ENCODE results near the gene RAPGEF1.

The RAPGEF1 gene

DNA sequence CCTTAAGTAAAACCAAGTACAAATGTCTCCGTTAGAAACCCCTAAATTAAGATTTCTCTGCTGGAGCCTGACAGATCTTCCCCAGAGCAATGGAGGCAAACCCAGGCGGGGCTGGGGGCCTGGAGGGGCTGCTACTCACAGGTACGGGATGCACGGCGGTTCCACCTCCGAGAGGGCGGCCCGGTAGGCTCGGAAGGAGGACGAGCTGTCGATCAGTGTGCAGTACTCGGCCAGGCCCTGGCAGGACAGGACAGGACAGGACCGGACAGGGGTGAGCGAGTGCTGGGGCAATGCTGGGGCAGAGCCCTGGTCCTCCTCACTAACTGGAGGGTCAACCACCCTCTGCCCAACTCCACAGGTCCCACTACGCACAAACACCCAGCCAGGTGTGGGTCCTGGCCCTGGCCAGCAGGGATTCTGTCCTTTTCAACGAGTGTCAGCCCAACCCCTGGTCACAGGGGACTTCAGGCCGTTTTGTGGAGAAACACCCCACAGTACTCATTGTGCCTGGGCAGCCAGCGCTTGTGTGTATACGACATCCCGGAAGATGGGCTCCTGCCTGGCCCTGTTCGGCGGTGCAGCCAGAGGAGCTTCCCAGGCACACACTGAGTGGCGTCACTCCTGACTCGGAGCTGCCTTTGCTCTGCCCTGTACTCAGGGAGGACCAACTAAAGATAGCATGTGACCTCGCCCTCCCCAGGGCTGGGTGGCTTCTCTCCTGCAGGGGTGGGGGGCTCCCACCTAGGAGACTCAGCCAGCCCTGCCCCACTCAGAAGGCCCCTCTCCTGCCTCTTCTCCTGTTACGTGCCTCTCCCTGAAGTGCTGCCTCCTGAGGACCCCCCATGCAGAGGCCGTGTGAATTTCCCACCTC, 157.2 kb downstream of the RAPGEF1 start:
- no peak for DNase-seq

DNA sequence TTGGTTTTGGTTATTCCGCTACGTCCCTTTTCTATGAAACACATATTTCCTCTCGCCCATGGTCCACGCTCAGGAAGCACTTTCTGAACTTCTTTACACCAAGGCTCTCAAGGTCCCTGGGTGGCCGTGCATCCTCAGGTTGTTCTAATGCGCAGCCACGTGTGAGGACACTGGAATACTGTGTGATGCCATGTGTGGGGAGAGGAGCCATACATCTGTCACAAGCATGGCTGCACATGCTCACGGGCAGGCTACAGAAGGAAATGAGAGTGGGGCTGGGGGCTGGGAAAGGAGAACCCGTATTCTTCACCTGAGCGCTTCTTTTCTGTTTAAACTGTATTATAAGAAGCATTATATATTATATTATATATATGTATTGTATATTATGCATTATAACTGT, 157.8 kb downstream of the RAPGEF1 start:
- DNase-seq = no peak

GRCh38 chr9:131580358-131580757, 159.5 kb downstream of the RAPGEF1 start:
- DNase-seq = no peak

DNA sequence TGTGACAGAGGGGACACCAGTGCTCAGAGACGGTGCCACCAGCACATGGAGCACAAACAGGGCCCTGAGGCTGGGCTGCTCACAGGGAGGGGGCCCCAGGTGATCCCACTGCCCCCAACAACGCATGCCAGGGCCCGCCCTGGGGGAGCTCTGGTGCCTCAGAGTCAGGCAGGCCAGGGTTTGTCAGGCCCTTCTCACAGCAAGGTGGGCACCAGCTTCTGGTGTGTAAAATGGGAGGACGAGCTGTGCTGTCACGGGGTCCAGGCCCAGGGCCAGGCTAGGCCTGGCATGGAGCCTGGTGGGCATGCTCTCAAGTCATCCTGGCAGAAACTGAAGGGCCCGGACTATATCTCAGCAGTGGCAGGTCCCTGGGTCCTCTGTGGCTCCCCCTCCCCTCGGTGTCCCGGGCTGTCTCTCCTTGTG, 160.1 kb downstream of the RAPGEF1 start:
- no peak for DNase-seq

DNA sequence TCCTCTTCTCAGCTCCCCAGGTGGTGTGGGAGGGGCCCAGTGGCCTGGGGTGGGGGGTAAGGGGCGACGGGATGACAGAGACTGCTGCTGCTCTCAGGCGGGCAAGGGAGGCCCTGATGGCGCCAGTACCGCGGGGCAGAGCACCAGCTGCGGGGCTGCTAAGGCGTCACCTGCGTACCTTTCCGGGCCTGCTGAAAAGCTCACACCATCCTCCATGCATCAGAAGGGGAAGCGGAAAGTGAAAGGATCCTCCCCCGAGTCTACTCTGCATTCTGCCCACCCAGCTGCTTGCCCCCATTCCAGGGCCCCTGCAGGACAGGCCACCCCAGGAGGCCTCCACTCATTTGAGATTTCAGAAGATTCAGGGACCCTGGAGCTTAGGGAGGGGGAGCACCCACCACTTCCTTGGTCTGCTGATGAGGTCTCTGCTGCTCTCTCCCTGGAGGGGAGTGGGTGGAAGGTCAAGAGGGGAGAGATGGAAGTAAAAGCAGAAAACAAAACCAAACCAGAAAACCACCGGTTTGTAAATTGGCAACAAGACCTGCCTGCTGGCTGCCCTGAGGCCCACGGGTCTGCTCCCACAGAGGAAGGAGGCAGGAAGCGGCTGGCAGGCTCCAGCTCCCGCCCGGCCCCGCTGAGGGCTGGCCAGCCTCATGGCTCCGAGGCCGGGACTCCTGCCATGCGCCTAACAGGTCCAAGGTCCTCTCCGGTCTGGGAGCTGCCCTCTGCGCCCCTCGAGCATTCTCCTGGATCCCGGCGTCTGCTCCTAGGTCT, 161.0 kb downstream of the RAPGEF1 start:
- no peak for DNase-seq

- no peak for DNase-seq
Measured at GRCh38 chr9:131578021-131578420, 161.9 kb downstream of the RAPGEF1 start.

- no peak for DNase-seq
Measured at GRCh38 chr9:131577005-131578000, 162.6 kb downstream of the RAPGEF1 start.

DNA sequence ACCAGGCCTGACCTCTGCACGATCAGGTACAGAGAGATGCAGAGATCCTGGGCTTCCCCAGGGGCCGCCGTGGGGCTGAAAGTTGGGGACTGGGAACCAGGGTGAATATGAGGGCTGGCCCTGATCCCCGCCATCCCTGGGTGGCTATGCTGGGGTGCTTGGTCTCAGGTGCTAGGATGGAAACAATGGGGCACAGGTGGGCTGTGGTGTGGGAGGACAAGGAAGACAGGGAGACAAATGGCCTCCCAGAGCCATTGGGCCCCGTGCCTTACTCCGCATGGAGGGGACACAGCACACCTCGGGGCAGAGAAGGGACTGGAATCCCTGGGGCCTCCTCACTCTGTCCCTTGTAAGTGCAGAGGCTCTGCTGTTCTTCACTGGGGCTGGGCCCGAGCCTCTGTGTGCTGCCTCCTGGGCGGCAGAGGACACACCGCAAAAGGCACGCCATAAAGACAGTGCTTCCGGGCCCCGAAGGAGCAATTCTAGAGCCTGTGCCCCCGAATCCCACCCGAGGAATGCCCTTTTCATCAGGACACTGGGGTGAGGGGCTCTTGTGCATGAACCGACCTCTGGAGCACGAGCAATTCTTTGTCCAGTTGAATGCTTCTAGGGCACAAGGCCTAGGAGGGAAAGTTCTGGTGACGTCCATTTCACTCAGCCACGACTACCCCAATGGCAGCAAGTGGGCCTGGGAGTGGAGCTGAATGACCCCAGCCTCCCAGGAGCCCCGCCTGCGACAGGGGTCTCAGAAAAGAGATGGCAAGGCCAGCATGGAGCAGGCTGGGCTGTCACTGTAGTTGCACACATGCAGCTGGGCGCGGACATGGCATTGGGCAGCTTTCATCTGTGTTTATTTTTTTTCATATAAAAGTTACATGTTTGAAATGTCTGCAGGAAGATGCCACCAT, 163.7 kb downstream of the RAPGEF1 start:
- no peak for DNase-seq

DNA sequence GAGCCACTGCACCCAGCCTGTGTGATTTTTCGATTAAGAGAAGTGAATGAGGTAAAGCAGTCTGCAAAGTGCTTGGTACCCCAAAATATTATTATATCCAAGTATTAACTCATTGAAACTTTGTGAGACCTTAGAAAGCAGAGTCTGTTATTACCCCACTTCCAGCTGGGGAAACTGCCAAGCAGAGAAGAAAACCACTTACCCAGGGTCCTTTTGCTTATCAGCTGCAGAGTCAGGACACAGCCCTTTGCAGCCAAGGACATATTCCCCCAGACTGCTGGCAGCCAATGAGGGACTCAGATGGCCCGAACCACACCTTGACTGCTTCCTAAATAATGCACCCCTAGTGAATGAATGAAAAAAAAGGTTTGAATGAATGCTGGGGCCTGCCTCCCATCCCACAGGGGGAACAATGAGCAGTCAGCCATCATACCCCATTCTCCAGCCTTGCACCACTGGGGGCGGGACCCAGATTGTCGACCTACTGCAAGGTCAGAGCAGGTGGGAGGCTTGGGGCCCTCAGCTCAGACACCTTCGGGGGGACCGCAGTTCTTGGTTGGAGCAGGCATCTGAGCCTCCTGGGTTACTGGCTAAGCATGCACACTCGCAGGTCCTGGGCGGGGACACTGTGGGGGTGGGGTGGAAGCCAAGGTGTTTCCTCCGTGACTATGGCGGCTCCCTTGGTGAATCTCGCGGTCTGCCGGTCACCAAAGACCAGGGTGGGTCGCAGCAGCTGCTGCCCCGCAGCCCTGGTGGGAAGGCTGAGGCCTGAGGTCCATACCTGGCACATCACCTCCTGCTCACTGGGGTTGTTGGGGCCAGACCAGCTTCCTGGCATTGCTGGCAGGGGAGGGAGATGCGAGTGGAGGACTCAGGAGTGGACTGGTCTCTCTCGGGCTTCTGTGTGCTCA, 164.9 kb downstream of the RAPGEF1 start:
- no peak for DNase-seq

DNA sequence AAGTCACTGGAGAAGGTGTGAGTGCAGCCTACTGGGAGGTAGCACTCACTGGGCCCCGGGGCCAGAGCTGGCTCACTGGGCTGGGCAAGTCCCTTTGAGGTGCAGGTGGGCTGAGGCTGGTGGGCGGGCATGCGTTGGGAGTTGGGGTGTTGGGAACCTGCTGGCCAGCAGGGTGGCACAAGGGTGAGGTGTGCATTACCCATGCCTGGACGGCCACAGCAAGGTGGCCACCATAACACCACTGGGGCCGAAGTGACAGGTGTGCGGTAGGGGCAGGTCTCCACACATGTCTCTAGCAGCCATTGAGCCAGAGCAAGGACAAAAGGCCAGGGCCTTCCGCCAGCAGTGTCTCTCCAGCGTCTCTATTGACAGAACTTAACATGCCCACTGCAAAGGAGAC, 172.0 kb downstream of the RAPGEF1 start:
- DNase-seq = no peak

DNA sequence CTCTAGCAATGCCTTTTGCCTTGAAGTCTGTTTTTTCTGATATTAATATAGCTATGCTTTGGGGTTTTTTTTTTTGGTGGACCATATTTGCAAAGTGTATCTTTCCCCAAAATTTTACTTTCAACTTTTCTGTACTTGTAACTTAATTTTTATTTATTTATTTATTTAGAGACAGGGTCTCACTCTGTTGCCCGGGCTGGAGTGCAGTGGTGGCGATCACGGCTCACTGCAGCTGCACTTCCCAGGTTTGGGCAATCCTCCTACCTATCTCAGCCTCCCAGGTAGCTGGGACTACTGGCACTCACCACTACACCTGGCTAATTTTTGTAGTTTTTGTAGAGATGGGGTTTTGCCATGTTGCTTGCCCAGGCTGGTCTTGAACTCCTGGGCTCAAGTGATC, 173.7 kb downstream of the RAPGEF1 start:
- DNase-seq = no peak

DNA sequence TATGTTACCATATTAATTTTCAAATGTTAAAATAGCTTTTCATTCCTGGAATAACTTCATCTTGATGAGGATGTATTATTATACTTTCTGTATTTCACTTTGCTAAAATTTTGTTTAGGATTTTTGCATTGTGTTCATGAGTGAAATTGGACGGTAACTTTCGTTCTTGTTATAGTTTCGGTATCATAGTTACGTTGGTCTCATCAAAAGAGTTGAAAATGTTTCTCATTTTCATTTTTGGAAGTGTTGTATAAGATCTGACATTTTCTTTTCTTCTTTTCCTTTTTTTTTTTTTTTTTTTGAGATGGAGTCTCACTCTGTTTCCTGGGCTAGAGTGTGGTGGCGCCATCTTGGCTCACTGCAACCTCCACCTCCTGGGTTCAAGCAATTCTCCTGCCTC, 174.5 kb downstream of the RAPGEF1 start:
- no peak for DNase-seq

DNA sequence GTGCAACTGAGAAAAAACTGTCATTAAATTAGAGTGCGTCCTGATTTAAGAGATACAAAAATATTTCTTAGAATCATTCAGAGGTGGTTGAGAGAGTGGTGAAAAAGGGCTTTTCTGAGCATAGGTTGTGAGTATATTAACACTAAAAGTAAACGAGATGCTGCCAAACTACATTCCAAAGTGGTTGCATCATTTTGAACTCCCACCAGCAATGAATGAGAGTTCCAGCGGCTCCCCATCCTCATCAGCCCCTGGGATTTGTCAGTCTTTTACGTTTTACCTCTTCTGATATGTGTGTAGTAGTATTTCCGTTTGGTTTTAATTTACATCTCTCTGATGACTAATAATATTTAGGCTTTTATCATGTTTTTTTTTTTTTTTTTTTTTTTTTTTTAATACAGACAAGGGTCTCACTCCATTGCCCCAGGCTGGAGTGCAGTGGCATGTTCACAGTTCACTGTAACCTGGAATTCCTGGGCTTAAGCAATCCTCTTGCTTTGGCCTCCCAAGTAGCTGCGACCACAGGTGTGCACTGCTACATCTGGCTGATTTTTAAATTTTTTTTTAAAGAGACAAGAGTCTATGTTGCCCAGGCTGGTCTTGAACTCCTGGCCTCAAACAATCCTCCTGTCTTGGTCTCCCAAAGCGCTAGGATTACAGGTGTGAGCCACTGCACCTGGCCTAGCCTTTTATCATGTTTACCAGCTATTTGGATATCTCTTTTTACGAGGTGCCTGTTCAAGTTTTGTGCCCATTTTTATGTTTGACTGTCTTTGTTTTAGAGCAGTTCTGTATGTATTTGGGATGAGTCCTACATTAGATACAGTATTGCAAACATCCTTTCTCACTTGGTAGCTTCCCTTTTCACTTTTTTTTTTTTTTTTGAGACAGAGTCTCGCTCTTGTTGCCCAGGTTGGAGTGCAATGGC, 177.6 kb downstream of the RAPGEF1 start:
- DNase-seq = no peak

DNA sequence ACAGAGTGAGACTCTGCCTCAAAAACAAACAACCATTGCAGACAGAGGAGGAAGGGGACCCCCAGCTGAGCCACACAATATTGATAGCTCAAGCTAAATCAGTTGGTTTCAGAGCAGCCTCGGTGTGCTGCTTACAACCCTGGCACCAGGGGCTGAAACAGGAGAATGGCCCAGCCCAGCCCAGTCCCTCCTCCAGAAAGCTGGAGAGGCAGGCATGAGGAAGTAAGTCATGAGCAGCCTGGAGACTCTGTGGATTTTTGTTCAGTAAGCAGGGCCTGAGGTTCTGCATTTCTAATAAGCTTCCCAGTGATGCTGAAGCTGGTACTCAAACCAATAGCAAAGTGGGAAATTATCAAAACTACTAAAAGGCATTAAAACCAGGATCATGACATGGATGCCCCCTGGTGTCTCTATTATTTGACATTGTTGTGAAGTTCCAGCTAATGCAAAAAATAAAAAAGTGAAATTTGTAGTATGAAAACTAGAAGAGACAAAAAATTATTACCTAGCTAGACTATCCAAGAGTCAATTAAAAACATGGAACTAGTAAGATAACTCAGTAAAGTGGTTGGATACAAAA, 180.4 kb downstream of the RAPGEF1 start:
- DNase-seq = no peak

DNA sequence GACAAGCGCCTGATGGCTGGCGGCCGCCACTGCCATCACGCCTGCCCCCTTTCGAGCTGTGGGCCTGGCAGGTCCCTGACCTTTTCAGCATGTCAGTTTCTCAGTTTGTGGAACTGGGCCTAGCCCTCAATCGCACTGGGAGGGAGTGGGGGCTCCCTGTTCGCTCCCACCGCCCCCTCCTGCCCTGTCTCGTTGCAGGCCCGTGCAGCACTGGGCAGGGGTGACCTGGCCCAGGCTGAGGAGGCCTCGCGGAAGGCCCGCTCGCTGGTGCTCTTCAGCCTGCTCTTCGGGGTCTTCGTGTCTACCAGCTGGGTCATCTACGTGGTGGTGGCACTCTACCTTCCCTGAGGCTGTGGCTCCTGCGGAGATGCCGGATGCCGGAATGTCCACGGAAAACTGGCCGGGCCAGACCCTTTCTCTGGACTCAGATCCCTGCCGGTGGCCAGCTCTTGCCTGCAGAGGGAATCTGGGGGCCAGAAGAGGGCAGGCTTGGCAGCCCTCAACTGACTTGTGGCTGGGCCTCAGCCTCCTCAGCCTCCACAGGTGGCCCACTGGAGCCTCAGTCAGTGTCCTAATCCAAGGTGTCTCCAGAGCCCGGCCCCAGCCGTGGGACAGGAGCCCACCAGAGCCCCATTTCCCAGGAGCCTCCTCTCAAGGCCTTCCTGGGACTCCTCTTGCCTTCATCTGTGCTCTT, 181.9 kb downstream of the RAPGEF1 start:
- DNase-seq = no peak

GRCh38 chr9:131555841-131556673, 183.8 kb downstream of the RAPGEF1 start:
- no peak for DNase-seq

DNA sequence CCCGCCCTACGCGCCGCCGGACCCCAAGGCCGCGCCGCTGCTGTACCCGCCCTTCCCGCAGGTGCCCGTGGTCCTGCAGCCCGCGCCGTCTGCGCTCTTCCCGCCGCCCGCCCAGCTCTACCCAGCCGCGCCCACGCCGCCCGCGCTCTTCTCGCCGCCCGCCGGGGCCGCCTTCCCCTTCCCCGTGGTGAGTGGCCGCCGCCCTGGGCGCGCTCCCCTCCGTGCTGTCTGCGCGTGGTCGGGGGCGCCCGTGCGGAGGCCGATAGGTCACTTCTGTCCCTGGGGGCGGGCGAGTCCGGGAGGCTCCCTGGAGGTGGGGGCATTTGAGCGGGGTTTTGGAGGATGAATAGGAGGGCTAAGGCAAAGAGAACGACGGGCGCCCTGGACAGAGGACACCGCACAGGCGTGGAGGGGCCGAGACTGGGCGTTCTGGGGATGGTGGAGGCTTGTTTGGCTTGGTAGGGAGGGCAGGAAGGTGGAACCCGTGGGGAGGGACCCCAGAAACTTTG, 185.0 kb downstream of the RAPGEF1 start:
- DNase-seq = no peak
